Nephron (organoid): ENCODE results near the gene NOTUM.

Experiments
- H3K27ac Mint-ChIP-seq, 3 experiments: 2 replicates each; pipeline ENCODE4 v1.8.0; 2020; ENCODE audit warnings: mixed read lengths in 3 of 3, mild to moderate bottlenecking in 2 of 3, moderate library complexity in 1 of 3
- H3K27me3 Mint-ChIP-seq: 2 replicates; pipeline ENCODE4 v1.8.0; 2021; ENCODE audit warnings: low read depth, mild to moderate bottlenecking, moderate library complexity, mixed read lengths
- H3K36me3 Mint-ChIP-seq: 2 replicates; pipeline ENCODE4 v1.8.0; 2020; ENCODE audit warnings: low read depth, mixed read lengths
- H3K4me1 Mint-ChIP-seq: 2 replicates; pipeline ENCODE4 v1.8.0; 2020; ENCODE audit warnings: mixed read lengths
- H3K4me3 Mint-ChIP-seq, 3 experiments: 2 replicates each; pipeline ENCODE4 v1.8.0; 2020; ENCODE audit warnings: mild to moderate bottlenecking in 3 of 3, mixed read lengths in 3 of 3, moderate library complexity in 2 of 3
- H3K9me3 Mint-ChIP-seq: 2 replicates; pipeline ENCODE4 v1.8.0; 2020; ENCODE audit warnings: mixed read lengths
- CTCF ChIP-seq, 3 experiments: fragments of 200-600 bp; sonication (generic); IDR thresholded peaks; one replicate each; pipeline ENCODE4 v1.5.0; 2021; ENCODE audit warnings: antibody characterized with exemption in 3 of 3; ENCODE audit not compliant: unreplicated experiment in 3 of 3

Gene NOTUM

GRCh38 chr17:81903415-81903831 lies 57.6 kb downstream of the NOTUM start:
- Mint-ChIP-seq H3K27ac (no peak overlapping the region), H3K27me3 (peaks cover 16% of the 10 kb centered on the region), H3K9me3 (no peaks in the 10 kb centered on the region), H3K4me1 (no peaks in the 10 kb centered on the region), H3K36me3 (peaks cover 14% of the 10 kb centered on the region), H3K4me3 (peak overlapping the region in 1 of 3 experiments; percentile 60)
- no peak for TF ChIP-seq CTCF (IDR thresholded peaks at IDR 0.05; ENCODE audit: unreplicated experiment in 3 of 3)

- H3K27me3 Mint-ChIP-seq, result peaks cover 16% of the 10 kb centered on the region
- no peak for TF ChIP-seq CTCF (IDR thresholded peaks at IDR 0.05; ENCODE audit: unreplicated experiment in 3 of 3)
- H3K4me1 Mint-ChIP-seq, result no peaks in the 10 kb centered on the region
- no peaks in the 10 kb centered on the region for H3K9me3 Mint-ChIP-seq
- peaks cover 17% of the 10 kb centered on the region for H3K36me3 Mint-ChIP-seq
- no peak overlapping the region for H3K4me3 Mint-ChIP-seq
- no peak overlapping the region for H3K27ac Mint-ChIP-seq
Observed at GRCh38 chr17:81902653-81903414, 58.2 kb downstream of the NOTUM start.
